K562 (cell line): Measurements from ENCODE around the gene GLUL. TPM values are rescaled to one million over a fixed set of nuclear protein-coding genes. Genes with fewer than 3 reads are reported as not detected.

Source experiments
- ATAC-seq: fragments of 200-7000 bp; cut with Tn5 transposase; 3 replicates; pipeline ENCODE4 v1.9.1; 2020; ENCODE audit warnings: moderate library complexity
- BruUV-seq: library from RNA; stranded (reverse); fragments of 400-500 nt; replicated peaks from 2 replicates; lab custom pipeline; 2021; lab: Mats Ljungman, UMichigan
- CTCF ChIA-PET: fragments of 300-600 bp; formaldehyde crosslinking; extraction: SDS; loops from one replicate; lab custom pipeline; 2021; ENCODE audit warnings: low intra/inter-chr PET ratio; lab: Yijun Ruan, JAX
- POLR2A ChIA-PET: fragments of 300-600, 350-650 bp; sonication (Branson Sonifier 250); formaldehyde crosslinking; extraction: SDS; loops from one replicate; lab custom pipeline; 2021; ENCODE audit warnings: antibody characterized with exemption, inconsistent platforms; lab: Yijun Ruan, JAX
- DNase-seq, 4 experiments: peaks; one replicate each; pipeline versions ENCODE4 v3.0.0 to v3.0.0-alpha.2; 2011 to 2018; ENCODE audit warnings: low spot score in 3 of 4, mixed read lengths in 3 of 4; ENCODE audit errors: extremely low read depth in 1 of 4
- FAIRE-seq: peaks from 2 replicates; lab custom pipeline; 2011; peaks lifted over from hg19 to GRCh38; lab: Jason Lieb, UNC
- H2AFZ ChIP-seq: 2 replicates; pipeline ENCODE4 v1.6.0; 2011; ENCODE audit warnings: low read depth, low read length, control low read depth, inconsistent platforms
- H3K27ac ChIP-seq: fragments of 200-600 bp; 3 replicates; pipeline ENCODE4 v1.8.0; 2011; ENCODE audit warnings: low read depth, mild to moderate bottlenecking, control low read depth, inconsistent platforms, low read length, moderate library complexity, mixed read lengths; ENCODE audit errors: extremely low read depth
- H3K27me3 ChIP-seq, 2 experiments: fragments of 300-600 bp in 1 of 2; 2 replicates in 1 of 2; 3 replicates in 1 of 2; pipeline versions ENCODE4 v1.6.0 to v1.8.0; 2011; ENCODE audit warnings: inconsistent platforms in 2 of 2, low read length in 2 of 2, mild to moderate bottlenecking in 1 of 2, mixed read lengths in 1 of 2, moderate library complexity in 1 of 2; ENCODE audit not compliant: control insufficient read depth in 2 of 2, insufficient read depth in 2 of 2
- H3K36me3 ChIP-seq: fragments of 300-600 bp; 3 replicates; pipeline ENCODE4 v1.8.0; 2011; ENCODE audit warnings: mild to moderate bottlenecking, low read length, inconsistent platforms; ENCODE audit not compliant: control insufficient read depth, insufficient read depth
- H3K4me1 ChIP-seq, 2 experiments: fragments of 200-600 bp in 1 of 2; replicated peaks in 1 of 2; 2 replicates in 1 of 2; 3 replicates in 1 of 2; pipeline versions ENCODE4 v1.5.1 to v1.8.0; 2011; ENCODE audit warnings: inconsistent platforms in 2 of 2, low read length in 2 of 2, mild to moderate bottlenecking in 1 of 2, mixed read lengths in 1 of 2, moderate library complexity in 1 of 2; ENCODE audit not compliant: control insufficient read depth in 2 of 2, insufficient read depth in 2 of 2
- H3K4me2 ChIP-seq: 2 replicates; pipeline ENCODE4 v1.6.1; 2011; ENCODE audit warnings: low read length, control low read depth, inconsistent platforms, mixed read lengths; ENCODE audit not compliant: insufficient read depth
- H3K4me3 ChIP-seq: fragments of 200-600 bp; sonication (generic), shearing (Covaris generic); 2 replicates; pipeline ENCODE4 v1.5.1; 2016; ENCODE audit warnings: control low read depth, inconsistent platforms
- H3K79me2 ChIP-seq: fragments of 200-600 bp; 3 replicates; pipeline ENCODE4 v1.8.0; 2011; ENCODE audit warnings: low read length, inconsistent platforms; ENCODE audit not compliant: control insufficient read depth, insufficient read depth
- H3K9ac ChIP-seq, 2 experiments: 2 replicates each; pipeline versions ENCODE4 v1.6.0 to v1.6.1; 2011; ENCODE audit warnings: low read depth in 2 of 2, low read length in 2 of 2, control low read depth in 1 of 2, inconsistent platforms in 1 of 2, mild to moderate bottlenecking in 1 of 2, mixed read lengths in 1 of 2; ENCODE audit not compliant: insufficient read depth in 1 of 2
- H3K9me1 ChIP-seq: one replicate; pipeline ENCODE4 v1.6.0; 2011; ENCODE audit warnings: inconsistent platforms, mild to moderate bottlenecking, low read length, moderate library complexity; ENCODE audit not compliant: control insufficient read depth, insufficient read depth
- H3K9me3 ChIP-seq: replicated peaks from 2 replicates; pipeline ENCODE4 v1.5.1; 2011; ENCODE audit warnings: low read depth, low read length, inconsistent platforms; ENCODE audit not compliant: control insufficient read depth, insufficient read depth
- H4K20me1 ChIP-seq: replicated peaks from 2 replicates; pipeline ENCODE4 v1.6.1; 2011; ENCODE audit warnings: low read length, inconsistent platforms, mixed read lengths; ENCODE audit not compliant: control insufficient read depth, insufficient read depth
- ATF4 ChIP-seq: fragments of 450-650 bp; formaldehyde crosslinking; IDR thresholded peaks from 2 replicates; pipeline ENCODE4 v1.4.0; 2022; ENCODE audit warnings: mild to moderate bottlenecking, moderate library complexity
- CBFA2T3 ChIP-seq: fragments of 450-650 bp; IDR thresholded peaks from 2 replicates; pipeline ENCODE4 v1.6.1; 2017
- CBX3 ChIP-seq, 2 experiments: IDR thresholded peaks; 1 replicate in 1 of 2; 2 replicates in 1 of 2; pipeline ENCODE4 v1.6.1; 2012; ENCODE audit warnings: inconsistent platforms in 2 of 2, low read length in 2 of 2, borderline replicate concordance in 1 of 2, control low read depth in 1 of 2
- GABPB1 ChIP-seq: sonication (generic); formaldehyde crosslinking; IDR thresholded peaks from 2 replicates; pipeline ENCODE4 v1.8.0; 2022; ENCODE audit warnings: mild to moderate bottlenecking, missing genetic modification reagents
- HES1 ChIP-seq: fragments of 450-650 bp; IDR thresholded peaks from 2 replicates; pipeline ENCODE4 v1.6.1; 2016; ENCODE audit warnings: low read depth, mild to moderate bottlenecking, moderate library complexity
- KLF1 ChIP-seq: fragments of 450-650 bp; IDR thresholded peaks from 2 replicates; pipeline ENCODE4 v1.6.1; 2016; ENCODE audit warnings: missing genetic modification characterization, missing compliant biosample characterization
- TBL1XR1 ChIP-seq, 2 experiments: IDR thresholded peaks; 2 replicates each; pipeline ENCODE4 v1.6.1; 2012; ENCODE audit warnings: improper control_type of control experiment in 2 of 2, low read length in 2 of 2, mild to moderate bottlenecking in 1 of 2
- ZFP36 ChIP-seq: fragments of 150-350 bp; IDR thresholded peaks from 2 replicates; pipeline ENCODE4 v1.6.1; 2018; ENCODE audit warnings: low read length, low read depth; ENCODE audit not compliant: partially characterized antibody
- ZNF324 ChIP-seq: fragments of 250-450 bp; sonication (Bioruptor Pico); IDR thresholded peaks from 2 replicates; pipeline ENCODE4 v1.4.0; 2020; ENCODE audit warnings: mild to moderate bottlenecking
- WGBS: fragments of 100-300 bp; shearing (Covaris generic); methylation state at CpG from one replicate; pipeline ENCODE4 v1.1.6; 2016; ENCODE audit warnings: low coverage, mixed read lengths; ENCODE audit not compliant: insufficient coverage; ENCODE audit errors: missing lambda C conversion rate; 5-methylcytosine and 5-hydroxymethylcytosine counted together
- in situ Hi-C: fragments of 300-500 bp; cut with MboI; formaldehyde crosslinking; loops from 4 replicates; pipeline ENCODE4 v1.15.0; 2018; ENCODE audit warnings: inconsistent platforms, mixed read lengths
- intact Hi-C: fragments of 100-400 bp; cut with micrococcal nuclease; formaldehyde crosslinking; loops from 2 replicates; pipeline ENCODE4 v1.14.2; 2022
- polyA plus RNA-seq, 8 experiments: library from polyadenylated mRNA; depleted of rRNA in 4 of 8; stranded (reverse) in 5 of 8; unstranded in 3 of 8; fragments of >200 nt; fragmentation: Nextera tagmentation in 2 of 8; fragmentation: Illumina TruSeq in 1 of 8; extraction: Ambion mirVana in 2 of 8; extraction: Trizol in 1 of 8; gene quantifications; 2 replicates each; pipeline versions ENCODE4 v1.2.1 to v1.2.3, GENCODE V29; 2011 to 2014; ENCODE audit warnings: inconsistent platforms in 1 of 8, missing spikeins in 1 of 8
- total RNA-seq, 7 experiments: library from RNA; depleted of rRNA in 6 of 7; stranded (reverse); fragments of >200 nt in 6 of 7; fragmentation: Illumina TruSeq in 2 of 7; extraction: Trizol in 2 of 7; gene quantifications; 2 replicates each; pipeline versions ENCODE4 v1.2.1 to v1.2.3, GENCODE V29; 2011 to 2021; ENCODE audit warnings: low replicate concordance in 1 of 7
- TF ChIP-seq, protein P1 (sequence below): fragments of 450-650 bp; formaldehyde crosslinking; IDR thresholded peaks from 2 replicates; pipeline ENCODE4 v1.4.0; 2020; ENCODE audit warnings: mild to moderate bottlenecking, moderate library complexity
- TF ChIP-seq, protein P2 (sequence below): fragments of 250-450 bp; sonication (Bioruptor Pico); IDR thresholded peaks from 2 replicates; pipeline ENCODE4 v1.5.0; 2022; ENCODE audit warnings: mild to moderate bottlenecking
- TF ChIP-seq, protein P3 (sequence below): fragments of 250-450 bp; sonication (Bioruptor Pico); IDR thresholded peaks from 2 replicates; pipeline ENCODE4 v1.8.0; 2022; ENCODE audit warnings: moderate library complexity, mild to moderate bottlenecking, inconsistent platforms
- TF ChIP-seq, protein P4 (sequence below): fragments of 450-650 bp; IDR thresholded peaks from 2 replicates; pipeline ENCODE4 v1.6.1; 2018; ENCODE audit not compliant: partially characterized antibody

The GLUL gene
- total and polyA plus RNA-seq, 9 of the 15 experiments (the other 6 are each of a cell fraction or from before 2014, with no cell fraction given) = 1,088 to 4,222 (median 1,338) TPM

DNA sequence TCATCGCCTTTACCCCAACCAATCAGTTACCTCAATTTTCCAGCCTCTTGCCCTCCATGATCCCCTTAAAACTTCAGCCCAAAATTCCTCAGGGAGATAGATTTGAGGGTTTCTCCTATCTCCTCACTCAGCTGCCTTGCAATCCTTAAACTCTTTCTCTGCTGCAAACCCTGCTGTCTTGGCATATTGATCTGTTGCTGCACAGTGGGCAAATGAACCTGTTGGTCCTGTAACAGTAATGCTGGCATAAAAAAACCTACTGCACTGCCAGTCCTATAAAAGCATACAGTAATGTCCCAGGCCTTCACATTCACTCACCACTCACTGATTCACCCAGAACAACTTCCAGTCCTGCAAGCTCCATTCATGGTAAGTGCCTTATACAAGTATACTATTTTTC is 14.0 kb upstream of the GLUL start:
- ATAC-seq = no peak
- H3K9me1 ChIP-seq = no peaks in the 10 kb centered on the region
- H3K4me3 ChIP-seq = no peak overlapping the region
- H3K27ac ChIP-seq = no peak overlapping the region
- no peaks in the 10 kb centered on the region for H3K9me3 ChIP-seq
- CTCF ChIA-PET = no interaction called here
- no peak overlapping the region for H2AFZ ChIP-seq
- no peak overlapping the region for H3K9ac ChIP-seq
- POLR2A ChIA-PET = interaction anchor here (0.9 kb wide), 1 partner anchor 14 kb away, joined by 4 read pairs; the partner anchor contains the start of gene GLUL
- in situ Hi-C loops = no loop called here
- no peaks in the 10 kb centered on the region for H4K20me1 ChIP-seq
- H3K4me1 ChIP-seq = no peaks in the 10 kb centered on the region
- H3K36me3 ChIP-seq = no peaks in the 10 kb centered on the region
- BruUV-seq = no TSS peak
- intact Hi-C loops = no loop called here
- H3K27me3 ChIP-seq = no peaks in the 10 kb centered on the region; a peak in 1 of 5 replicates
- DNase-seq = no peak
- H3K4me2 ChIP-seq = no peak overlapping the region
- H3K79me2 ChIP-seq = no peaks in the 10 kb centered on the region
- FAIRE-seq = no peak
- WGBS = 9% methylated on average over 1 of the region's 1 CpG
- TF ChIP-seq, protein P1, sequence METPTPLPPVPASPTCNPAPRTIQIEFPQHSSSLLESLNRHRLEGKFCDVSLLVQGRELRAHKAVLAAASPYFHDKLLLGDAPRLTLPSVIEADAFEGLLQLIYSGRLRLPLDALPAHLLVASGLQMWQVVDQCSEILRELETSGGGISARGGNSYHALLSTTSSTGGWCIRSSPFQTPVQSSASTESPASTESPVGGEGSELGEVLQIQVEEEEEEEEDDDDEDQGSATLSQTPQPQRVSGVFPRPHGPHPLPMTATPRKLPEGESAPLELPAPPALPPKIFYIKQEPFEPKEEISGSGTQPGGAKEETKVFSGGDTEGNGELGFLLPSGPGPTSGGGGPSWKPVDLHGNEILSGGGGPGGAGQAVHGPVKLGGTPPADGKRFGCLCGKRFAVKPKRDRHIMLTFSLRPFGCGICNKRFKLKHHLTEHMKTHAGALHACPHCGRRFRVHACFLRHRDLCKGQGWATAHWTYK (CRISPR knock-in tag) = no peak
- TF ChIP-seq GABPB1 (CRISPR knock-in tag) (no peak), HES1 (no peak), TBL1XR1 (IDR thresholded peaks at IDR 0.05; ENCODE audit: low read length in 2 of 2) (no peak), ZNF324 (0 out of 2 replicates have a peak, but pooled peaks have one; percentile 20), KLF1 (tag) (no peak), CBX3 (IDR thresholded peaks at IDR 0.05; ENCODE audit: borderline replicate concordance in 1 of 2, low read length in 2 of 2) (0 out of 3 replicates have a peak, but pooled peaks of 1 of the 2 experiments have one; percentile 57), CBFA2T3 (no peak), ZFP36 (no peak), ATF4 (CRISPR knock-in tag) (no peak)
- TF ChIP-seq, protein P2, sequence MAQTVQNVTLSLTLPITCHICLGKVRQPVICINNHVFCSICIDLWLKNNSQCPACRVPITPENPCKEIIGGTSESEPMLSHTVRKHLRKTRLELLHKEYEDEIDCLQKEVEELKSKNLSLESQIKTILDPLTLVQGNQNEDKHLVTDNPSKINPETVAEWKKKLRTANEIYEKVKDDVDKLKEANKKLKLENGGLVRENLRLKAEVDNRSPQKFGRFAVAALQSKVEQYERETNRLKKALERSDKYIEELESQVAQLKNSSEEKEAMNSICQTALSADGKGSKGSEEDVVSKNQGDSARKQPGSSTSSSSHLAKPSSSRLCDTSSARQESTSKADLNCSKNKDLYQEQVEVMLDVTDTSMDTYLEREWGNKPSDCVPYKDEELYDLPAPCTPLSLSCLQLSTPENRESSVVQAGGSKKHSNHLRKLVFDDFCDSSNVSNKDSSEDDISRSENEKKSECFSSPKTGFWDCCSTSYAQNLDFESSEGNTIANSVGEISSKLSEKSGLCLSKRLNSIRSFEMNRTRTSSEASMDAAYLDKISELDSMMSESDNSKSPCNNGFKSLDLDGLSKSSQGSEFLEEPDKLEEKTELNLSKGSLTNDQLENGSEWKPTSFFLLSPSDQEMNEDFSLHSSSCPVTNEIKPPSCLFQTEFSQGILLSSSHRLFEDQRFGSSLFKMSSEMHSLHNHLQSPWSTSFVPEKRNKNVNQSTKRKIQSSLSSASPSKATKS (CRISPR knock-in tag) = no peak
- TF ChIP-seq, protein P3, sequence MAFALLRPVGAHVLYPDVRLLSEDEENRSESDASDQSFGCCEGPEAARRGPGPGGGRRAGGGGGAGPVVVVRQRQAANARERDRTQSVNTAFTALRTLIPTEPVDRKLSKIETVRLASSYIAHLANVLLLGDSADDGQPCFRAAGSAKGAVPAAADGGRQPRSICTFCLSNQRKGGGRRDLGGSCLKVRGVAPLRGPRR (CRISPR knock-in tag) = no peak
- TF ChIP-seq, protein P4, sequence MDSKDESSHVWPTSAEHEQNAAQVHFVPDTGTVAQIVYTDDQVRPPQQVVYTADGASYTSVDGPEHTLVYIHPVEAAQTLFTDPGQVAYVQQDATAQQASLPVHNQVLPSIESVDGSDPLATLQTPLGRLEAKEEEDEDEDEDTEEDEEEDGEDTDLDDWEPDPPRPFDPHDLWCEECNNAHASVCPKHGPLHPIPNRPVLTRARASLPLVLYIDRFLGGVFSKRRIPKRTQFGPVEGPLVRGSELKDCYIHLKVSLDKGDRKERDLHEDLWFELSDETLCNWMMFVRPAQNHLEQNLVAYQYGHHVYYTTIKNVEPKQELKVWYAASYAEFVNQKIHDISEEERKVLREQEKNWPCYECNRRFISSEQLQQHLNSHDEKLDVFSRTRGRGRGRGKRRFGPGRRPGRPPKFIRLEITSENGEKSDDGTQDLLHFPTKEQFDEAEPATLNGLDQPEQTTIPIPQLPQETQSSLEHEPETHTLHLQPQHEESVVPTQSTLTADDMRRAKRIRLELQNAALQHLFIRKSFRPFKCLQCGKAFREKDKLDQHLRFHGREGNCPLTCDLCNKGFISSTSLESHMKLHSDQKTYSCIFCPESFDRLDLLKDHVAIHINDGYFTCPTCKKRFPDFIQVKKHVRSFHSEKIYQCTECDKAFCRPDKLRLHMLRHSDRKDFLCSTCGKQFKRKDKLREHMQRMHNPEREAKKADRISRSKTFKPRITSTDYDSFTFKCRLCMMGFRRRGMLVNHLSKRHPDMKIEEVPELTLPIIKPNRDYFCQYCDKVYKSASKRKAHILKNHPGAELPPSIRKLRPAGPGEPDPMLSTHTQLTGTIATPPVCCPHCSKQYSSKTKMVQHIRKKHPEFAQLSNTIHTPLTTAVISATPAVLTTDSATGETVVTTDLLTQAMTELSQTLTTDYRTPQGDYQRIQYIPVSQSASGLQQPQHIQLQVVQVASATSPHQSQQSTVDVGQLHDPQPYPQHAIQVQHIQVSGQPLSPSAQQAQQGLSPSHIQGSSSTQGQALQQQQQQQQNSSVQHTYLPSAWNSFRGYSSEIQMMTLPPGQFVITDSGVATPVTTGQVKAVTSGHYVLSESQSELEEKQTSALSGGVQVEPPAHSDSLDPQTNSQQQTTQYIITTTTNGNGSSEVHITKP = no peak
